Endothelial cell of umbilical vein (primary cell): ENCODE results near the gene HHATL.

Experiments used
- CTCF ChIP-seq, 2 donors: IDR thresholded peaks; 1 replicate in 1 of 2; 2 replicates in 1 of 2; pipeline ENCODE4 v1.5.1; 2011; ENCODE audit warnings: low read length in 2 of 2, mild to moderate bottlenecking in 2 of 2, moderate library complexity in 2 of 2, control low read depth in 1 of 2, inconsistent platforms in 1 of 2, low read depth in 1 of 2; ENCODE audit not compliant: insufficient read depth in 1 of 2; ENCODE audit errors: extremely low read depth in 1 of 2
- EZH2 ChIP-seq: IDR thresholded peaks from 2 replicates; pipeline ENCODE4 v1.6.1; 2012; ENCODE audit warnings: borderline replicate concordance, low read depth, mild to moderate bottlenecking, moderate library complexity, low read length, inconsistent platforms; ENCODE audit not compliant: severe bottlenecking
- FOS ChIP-seq: IDR thresholded peaks from 2 replicates; pipeline ENCODE4 v1.6.1; 2011; ENCODE audit warnings: mild to moderate bottlenecking, low read length, moderate library complexity, borderline replicate concordance; ENCODE audit not compliant: insufficient read depth
- GATA2 ChIP-seq: IDR thresholded peaks from 2 replicates; pipeline ENCODE4 v1.7.0; 2011; ENCODE audit warnings: low read depth, mild to moderate bottlenecking, moderate library complexity, mixed read lengths, low read length; ENCODE audit not compliant: insufficient read length, insufficient read depth
- JUN ChIP-seq: IDR thresholded peaks from 2 replicates; pipeline ENCODE4 v1.6.1; 2011; ENCODE audit warnings: borderline replicate concordance, low read depth; ENCODE audit not compliant: insufficient read length, insufficient read depth
- MAX ChIP-seq: IDR thresholded peaks from 2 replicates; pipeline ENCODE4 v1.6.1; 2011; ENCODE audit not compliant: insufficient read depth, insufficient read length
- MYC ChIP-seq: IDR thresholded peaks from one replicate; pipeline ENCODE4 v1.6.1; 2011; ENCODE audit warnings: mild to moderate bottlenecking, low read depth, low read length
- POLR2A ChIP-seq: IDR thresholded peaks from 2 replicates; pipeline ENCODE4 v1.6.1; 2012; ENCODE audit warnings: low read depth, mild to moderate bottlenecking, control low read depth, low read length
- POLR2AphosphoS5 ChIP-seq: IDR thresholded peaks from 2 replicates; pipeline ENCODE4 v1.6.1; 2012; ENCODE audit warnings: low read depth, mild to moderate bottlenecking, control low read depth, low read length, moderate library complexity; ENCODE audit not compliant: insufficient read depth

- TF ChIP-seq CTCF (IDR thresholded peaks at IDR 0.05; ENCODE audit: extremely low read depth in 1 of 2, insufficient read depth in 1 of 2, low read depth in 1 of 2, low read length in 2 of 2) (no peak), EZH2 (no peak), POLR2AphosphoS5 (no peak), JUN (no peak), POLR2A (no peak), MYC (no peak), GATA2 (no peak), MAX (no peak), FOS (no peak)
Measured at GRCh38 chr3:42673082-42673481, 29.5 kb downstream of the HHATL start.
